Adipose tissue (tissue), 3 donors: ENCODE measurements around the gene CDH4. TPM values are rescaled to one million over a fixed set of nuclear protein-coding genes. Genes with fewer than 3 reads are reported as not detected.

ENCODE experiments used
- H3K27ac ChIP-seq: one replicate; pipeline ENCODE4 v1.5.1; 2013; ENCODE audit warnings: low read depth, low read length
- WGBS, 3 donors: extraction: QIAGEN DNeasy Blood & Tissue Kit; methylation state at CpG; one replicate each; pipeline ENCODE4 v1.1.7; 2013; 5-methylcytosine and 5-hydroxymethylcytosine counted together
- polyA plus RNA-seq, 3 donors: library from polyadenylated mRNA; stranded (reverse); fragments of 200-250 nt; gene quantifications; one replicate each; pipeline ENCODE4 v1.2.3, GENCODE V29; 2013
- donor health status: healthy with polysubstance abuse.
- donor health status: Bipolar disorder and iron deficiency.
- donor health status: healthy.

CDH4 gene
- polyA plus RNA-seq, 3 donors: 0.04 to 0.11 (median 0.05) TPM

GRCh38 chr20:61816606-61817460, 564.8 kb downstream of the CDH4 start:
- 71 to 87% (median 77%) methylated on average over 25 of the region's 25 CpGs for WGBS, 3 donors

GRCh38 chr20:61817575-61817974, 565.5 kb downstream of the CDH4 start:
- 70 to 80% (median 79%) methylated on average over 13 of the region's 13 CpGs for WGBS, 3 donors
- H3K27ac ChIP-seq: no peak overlapping the region

More at GRCh38 chr20:61816606-61817460, 564.8 kb downstream of the CDH4 start:
- H3K27ac ChIP-seq: no peak overlapping the region

GRCh38 chr20:61818746-61819573, 566.9 kb downstream of the CDH4 start:
- WGBS, 3 donors: 88 to 90% (median 89%) methylated on average over 32 of the region's 32 CpGs
- H3K27ac ChIP-seq: no peak overlapping the region

GRCh38 chr20:61819574-61819846, 567.4 kb downstream of the CDH4 start:
- WGBS, 3 donors: 64 to 74% (median 69%) methylated on average over 3 of the region's 3 CpGs
- H3K27ac ChIP-seq: no peak overlapping the region

GRCh38 chr20:61819921-61820825, 568.1 kb downstream of the CDH4 start:
- 79 to 88% (median 85%) methylated on average over 27 of the region's 27 CpGs for WGBS, 3 donors
- no peak overlapping the region for H3K27ac ChIP-seq

- no peak overlapping the region for H3K27ac ChIP-seq
- 67 to 80% (median 78%) methylated on average over 5 of the region's 5 CpGs for WGBS, 3 donors
These were observed 569.7 kb downstream of the CDH4 start for GRCh38 chr20:61821735-61822134.

DNA sequence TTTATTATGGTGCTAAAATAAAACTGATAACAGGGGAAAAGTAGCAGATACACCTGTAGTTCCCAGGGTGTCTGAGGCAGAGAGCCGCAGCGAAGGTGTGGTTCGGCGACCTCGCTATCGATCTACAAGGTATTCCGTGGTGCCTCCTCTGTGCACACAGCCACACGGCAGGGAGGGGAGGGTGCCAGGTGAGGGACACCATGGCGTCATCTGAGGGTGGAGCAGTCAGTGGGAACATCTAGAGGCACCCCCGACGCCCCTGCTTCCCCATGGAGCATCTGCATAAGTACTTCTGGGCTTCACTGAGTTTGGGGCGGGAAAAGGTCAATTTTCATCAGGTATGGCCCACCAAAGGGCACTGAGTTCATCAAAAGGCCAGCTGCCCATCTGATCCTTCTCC, 570.3 kb downstream of the CDH4 start:
- 84 to 93% (median 87%) methylated on average over 12 of the region's 12 CpGs for WGBS, 3 donors
- H3K27ac ChIP-seq: no peak overlapping the region

- 90 to 94% (median 92%) methylated on average over 2 of the region's 2 CpGs for WGBS, 3 donors
- no peak overlapping the region for H3K27ac ChIP-seq
These were observed 571.2 kb downstream of the CDH4 start for GRCh38 chr20:61823242-61823641.

GRCh38 chr20:61828891-61829290, 576.8 kb downstream of the CDH4 start:
- WGBS, 3 donors: 81 to 92% (median 87%) methylated on average over 14 of the region's 14 CpGs

GRCh38 chr20:61829526-61829925, 577.5 kb downstream of the CDH4 start:
- no peak overlapping the region for H3K27ac ChIP-seq
- 73 to 81% (median 76%) methylated on average over 17 of the region's 17 CpGs for WGBS, 3 donors

More at GRCh38 chr20:61828891-61829290, 576.8 kb downstream of the CDH4 start:
- no peak overlapping the region for H3K27ac ChIP-seq

DNA sequence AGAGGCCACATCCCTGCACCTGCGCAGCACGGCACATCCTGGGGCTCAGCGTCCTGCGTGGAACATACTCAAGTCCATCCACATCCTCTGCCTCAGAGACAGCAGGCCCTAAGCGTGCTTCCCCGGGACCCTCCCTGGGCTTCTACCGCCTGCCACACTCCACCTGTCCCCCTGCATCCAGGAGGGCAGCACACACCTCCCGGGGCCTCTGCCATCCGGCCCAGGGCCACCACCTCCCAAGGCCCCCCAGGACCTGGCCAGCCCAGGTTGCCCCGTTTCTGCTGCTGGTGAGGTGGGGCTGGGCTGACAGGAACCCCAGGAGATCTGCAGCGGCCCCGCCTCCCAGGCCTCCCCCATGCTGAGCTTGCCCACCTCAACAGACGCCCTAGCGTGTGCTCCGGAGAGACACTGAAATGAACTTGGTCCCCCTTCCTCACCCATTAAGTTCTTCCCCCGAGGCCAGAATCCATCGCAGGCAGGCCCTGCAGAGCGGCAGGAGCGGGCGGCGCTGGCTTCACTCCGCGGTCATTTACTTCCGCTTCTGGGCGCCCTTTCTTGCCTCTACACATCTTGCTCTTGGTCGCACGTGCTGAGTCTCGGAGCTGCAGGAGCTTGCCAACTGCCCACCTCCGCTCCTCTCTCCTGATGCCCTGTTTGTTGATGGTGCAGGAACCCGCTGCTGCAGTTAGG, 578.3 kb downstream of the CDH4 start:
- 74 to 89% (median 82%) methylated on average over 30 of the region's 30 CpGs for WGBS, 3 donors
- no peak overlapping the region for H3K27ac ChIP-seq

DNA sequence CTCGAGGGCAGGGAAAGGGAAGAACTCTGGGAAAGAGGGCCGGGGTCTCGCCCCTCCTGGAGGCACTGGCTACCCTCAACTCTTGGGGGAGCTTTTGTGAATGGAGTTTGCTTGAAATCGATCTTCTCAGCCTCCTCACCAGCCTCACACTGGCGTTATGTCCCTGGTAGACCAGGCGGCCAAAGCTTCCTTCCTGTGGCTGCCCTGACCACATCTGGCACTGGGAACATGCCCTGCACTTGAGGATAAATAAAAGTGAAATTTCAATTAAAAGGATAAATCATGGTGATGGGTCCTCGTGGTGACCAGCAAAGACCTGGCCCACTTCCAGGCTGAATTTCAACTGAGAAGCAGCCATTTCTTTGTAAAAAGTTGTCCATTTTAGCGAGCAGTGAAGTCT, 578.9 kb downstream of the CDH4 start:
- no peak overlapping the region for H3K27ac ChIP-seq
- 47 to 60% (median 58%) methylated on average over 8 of the region's 8 CpGs for WGBS, 3 donors

DNA sequence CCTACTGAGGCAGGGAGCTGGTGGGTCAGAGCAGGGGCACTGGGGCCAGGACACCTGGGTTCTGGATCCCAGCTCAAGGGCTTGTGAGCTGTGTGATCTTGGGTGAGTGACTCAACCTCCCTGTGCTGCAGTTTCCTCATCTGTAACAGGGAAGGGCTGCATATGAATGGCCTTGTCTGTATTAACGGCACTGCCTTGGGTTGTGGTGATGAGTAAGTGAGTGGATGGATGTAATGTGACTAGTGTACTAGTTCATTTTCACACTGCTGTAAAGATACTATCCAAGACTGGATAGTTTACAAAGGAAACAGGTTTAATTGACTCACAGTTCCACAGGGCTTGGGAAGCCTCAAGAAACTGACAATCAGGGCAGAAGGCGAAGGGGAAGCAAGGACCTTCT, 580.1 kb downstream of the CDH4 start:
- 84 to 88% (median 86%) methylated on average over 2 of the region's 2 CpGs for WGBS, 3 donors
- no peak overlapping the region for H3K27ac ChIP-seq

DNA sequence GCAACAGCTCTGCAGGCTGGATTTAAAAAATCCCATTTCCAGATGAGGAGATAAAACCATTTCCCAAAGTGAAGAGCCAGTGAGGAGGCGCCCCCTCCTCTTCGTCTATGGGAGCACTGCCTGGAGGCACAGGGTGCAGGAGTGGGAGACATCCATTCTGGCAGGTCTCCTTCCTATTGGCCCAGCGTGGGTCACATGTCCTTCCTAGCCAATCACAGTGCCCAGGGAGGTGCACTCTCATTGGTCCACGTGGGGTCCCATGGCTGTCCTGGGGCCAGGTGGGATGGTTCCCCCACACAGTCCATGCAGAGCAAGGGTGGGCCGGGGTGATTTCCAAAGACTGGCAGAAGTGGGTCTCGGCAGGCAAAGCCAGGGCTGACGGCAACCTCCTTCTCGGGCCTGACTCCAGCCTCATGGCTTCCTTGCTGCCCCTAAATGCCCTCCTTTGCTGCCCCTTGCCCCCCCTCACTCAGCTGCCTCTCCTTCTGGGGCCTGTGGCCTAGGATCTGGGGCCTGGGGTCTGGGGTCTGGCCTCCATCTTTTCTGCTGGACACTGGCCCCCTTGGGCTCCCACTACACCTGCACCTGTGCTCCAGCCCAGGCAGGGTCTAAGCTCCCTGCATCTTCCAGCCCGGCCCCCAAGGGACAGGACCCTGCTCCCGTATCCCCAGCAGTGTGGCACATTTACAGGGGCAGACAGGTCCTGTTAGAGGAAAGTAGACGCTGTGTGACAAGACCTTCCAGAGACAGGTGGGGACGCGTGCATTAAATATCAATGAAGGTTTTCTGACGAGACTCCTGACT, 581.9 kb downstream of the CDH4 start:
- WGBS, 3 donors: 79 to 83% (median 79%) methylated on average over 14 of the region's 14 CpGs
- H3K27ac ChIP-seq: no peak overlapping the region

DNA sequence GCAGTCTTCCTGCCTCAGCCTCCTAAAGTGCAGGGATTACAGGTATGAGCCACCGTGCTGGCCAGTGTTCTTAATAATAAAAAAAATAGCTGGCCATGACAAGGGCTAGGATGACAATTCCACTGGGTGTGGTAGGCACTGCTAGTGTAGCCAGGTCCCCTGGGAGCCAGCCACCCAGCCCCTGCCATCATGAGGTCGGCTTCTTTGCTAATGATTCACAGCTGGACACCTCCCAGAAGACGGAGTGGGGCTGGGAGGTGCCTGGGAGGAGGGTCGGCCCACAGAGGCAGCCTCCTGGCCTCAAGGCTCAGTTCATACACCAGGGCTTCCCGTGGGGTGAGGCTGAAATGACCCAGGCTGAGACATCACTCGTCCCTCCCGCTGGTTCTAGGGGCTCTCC, 583.2 kb downstream of the CDH4 start:
- WGBS, 3 donors: 56 to 65% (median 62%) methylated on average over 7 of the region's 7 CpGs
- no peak overlapping the region for H3K27ac ChIP-seq

- WGBS, 3 donors: 85 to 89% (median 87%) methylated on average over 16 of the region's 16 CpGs
- no peak overlapping the region for H3K27ac ChIP-seq
These were observed 583.8 kb downstream of the CDH4 start for GRCh38 chr20:61835791-61836350.

DNA sequence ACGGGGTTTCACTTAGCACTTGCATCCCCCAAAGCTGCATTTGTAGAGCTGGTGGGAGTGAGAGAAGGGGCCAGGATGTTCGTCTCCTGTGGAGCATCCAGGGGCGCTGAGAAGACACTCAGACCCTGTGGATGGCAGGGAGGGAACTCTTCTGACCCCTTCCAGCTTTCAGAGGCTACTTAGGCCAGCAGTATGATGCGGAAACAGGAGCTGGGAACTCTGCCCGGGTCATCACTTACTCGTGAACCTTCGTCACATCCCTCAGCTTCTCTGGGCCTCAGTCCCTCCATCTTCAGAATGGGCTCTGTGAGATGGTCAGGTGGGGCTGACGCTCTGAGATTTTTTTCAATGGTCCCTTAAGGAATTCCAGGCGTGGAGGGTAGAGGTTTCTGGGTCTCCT, 585.1 kb downstream of the CDH4 start:
- WGBS, 3 donors: 66 to 81% (median 71%) methylated on average over 9 of the region's 9 CpGs

More for the DNA sequence above, 585.1 kb downstream of the CDH4 start:
- H3K27ac ChIP-seq: no peak overlapping the region
